IMR-90 (cell line): ENCODE data around the gene RPS6KA2. TPM values are rescaled to one million over a fixed set of nuclear protein-coding genes. Genes with fewer than 3 reads are reported as not detected.

Source experiments
- ATAC-seq: fragments of 200-7000 bp; cut with Tn5 transposase; 2 replicates; pipeline ENCODE4 v1.9.1; 2020; ENCODE audit warnings: low read depth, mild to moderate bottlenecking, moderate library complexity
- BruUV-seq: library from RNA; stranded (reverse); fragments of 400-500 nt; replicated peaks from 2 replicates; lab custom pipeline; 2021; lab: Mats Ljungman, UMichigan
- CTCF ChIA-PET: fragments of 300-600 bp; formaldehyde crosslinking; extraction: SDS; loops from one replicate; lab custom pipeline; 2021; ENCODE audit warnings: antibody characterized with exemption; lab: Yijun Ruan, JAX
- POLR2A ChIA-PET: fragments of 300-600 bp; sonication (Branson Sonifier 250); formaldehyde crosslinking; loops from one replicate; lab custom pipeline; 2022; ENCODE audit warnings: antibody characterized with exemption; ENCODE audit not compliant: unreplicated experiment; lab: Charles Lee
- DNase-seq: peaks from one replicate; pipeline ENCODE4 v3.0.0; 2013
- H2AFZ ChIP-seq: replicated peaks from 2 replicates; pipeline ENCODE3; 2013; ENCODE audit warnings: low read length, mild to moderate bottlenecking; ENCODE audit not compliant: poor library complexity
- H2AK5ac ChIP-seq: 2 replicates; pipeline ENCODE4 v1.6.1; 2013; ENCODE audit warnings: low read depth, low read length, inconsistent platforms
- H2AK9ac ChIP-seq: replicated peaks from 2 replicates; pipeline ENCODE3; 2013; ENCODE audit warnings: mild to moderate bottlenecking, low read depth, low read length, moderate library complexity; ENCODE audit not compliant: poor library complexity
- H2BK120ac ChIP-seq: 2 replicates; pipeline ENCODE4 v1.6.1; 2013; ENCODE audit warnings: low read depth, low read length, inconsistent platforms
- H2BK15ac ChIP-seq: 3 replicates; pipeline ENCODE4 v1.6.1; 2013; ENCODE audit warnings: low read depth, low read length, inconsistent platforms
- H2BK20ac ChIP-seq: 2 replicates; pipeline ENCODE4 v1.6.1; 2013; ENCODE audit warnings: low read depth, mild to moderate bottlenecking, inconsistent platforms, low read length, moderate library complexity
- H2BK5ac ChIP-seq: 2 replicates; pipeline ENCODE4 v1.6.1; 2013; ENCODE audit warnings: mild to moderate bottlenecking, low read depth, low read length, inconsistent platforms; ENCODE audit not compliant: poor library complexity, severe bottlenecking
- H3K14ac ChIP-seq: replicated peaks from 2 replicates; pipeline ENCODE4 v1.6.1; 2013; ENCODE audit warnings: low read depth, low read length, inconsistent platforms
- H3K18ac ChIP-seq: 2 replicates; pipeline ENCODE4 v1.6.1; 2013; ENCODE audit warnings: low read depth, low read length, control low read depth
- H3K23ac ChIP-seq: 2 replicates; pipeline ENCODE4 v1.6.1; 2013; ENCODE audit warnings: low read depth, low read length, inconsistent platforms
- H3K27ac ChIP-seq: 2 replicates; pipeline ENCODE4 v1.5.1; 2013; ENCODE audit warnings: mild to moderate bottlenecking, control low read depth, low read length; ENCODE audit not compliant: insufficient read depth
- H3K27me3 ChIP-seq: 2 replicates; pipeline ENCODE4 v1.6.1; 2013; ENCODE audit warnings: low read length; ENCODE audit not compliant: control insufficient read depth, insufficient read depth
- H3K36me3 ChIP-seq: 2 replicates; pipeline ENCODE4 v1.6.1; 2013; ENCODE audit warnings: low read length, mixed read lengths; ENCODE audit not compliant: control insufficient read depth, insufficient read depth
- H3K4ac ChIP-seq: 2 replicates; pipeline ENCODE4 v1.6.1; 2013; ENCODE audit warnings: low read depth, low read length, inconsistent platforms
- H3K4me1 ChIP-seq: 2 replicates; pipeline ENCODE4 v1.6.1; 2013; ENCODE audit warnings: low read length, mixed read lengths; ENCODE audit not compliant: control insufficient read depth, insufficient read depth
- H3K4me2 ChIP-seq: 2 replicates; pipeline ENCODE4 v1.6.1; 2013; ENCODE audit warnings: low read depth, mild to moderate bottlenecking, control low read depth, low read length, moderate library complexity
- H3K4me3 ChIP-seq: 2 replicates; pipeline ENCODE4 v1.5.1; 2013; ENCODE audit warnings: low read depth, mild to moderate bottlenecking, control low read depth, low read length, moderate library complexity; ENCODE audit not compliant: insufficient read depth
- H3K56ac ChIP-seq: 2 replicates; pipeline ENCODE4 v1.6.1; 2013; ENCODE audit warnings: low read length, inconsistent platforms; ENCODE audit not compliant: insufficient read depth; ENCODE audit errors: extremely low read depth
- H3K79me1 ChIP-seq, 2 experiments: 2 replicates each; pipeline ENCODE4 v1.6.1; 2013; ENCODE audit warnings: low read length in 2 of 2, inconsistent platforms in 1 of 2, low read depth in 1 of 2
- H3K9ac ChIP-seq: 2 replicates; pipeline ENCODE4 v1.6.1; 2013; ENCODE audit warnings: low read depth, low read length, control low read depth
- H3K9me1 ChIP-seq: 2 replicates; pipeline ENCODE4 v1.6.1; 2013; ENCODE audit warnings: low read length, inconsistent platforms; ENCODE audit not compliant: insufficient read depth
- H3K9me3 ChIP-seq: 2 replicates; pipeline ENCODE4 v1.6.1; 2013; ENCODE audit warnings: low read length; ENCODE audit not compliant: control insufficient read depth, insufficient read depth
- H4K20me1 ChIP-seq: 2 replicates; pipeline ENCODE4 v1.6.1; 2013; ENCODE audit warnings: low read length, inconsistent platforms; ENCODE audit not compliant: insufficient read depth
- H4K5ac ChIP-seq: 2 replicates; pipeline ENCODE4 v1.6.1; 2013; ENCODE audit warnings: mild to moderate bottlenecking, low read depth, low read length, control low read depth
- H4K8ac ChIP-seq, 2 experiments: 2 replicates each; pipeline ENCODE4 v1.6.1; 2013; ENCODE audit warnings: low read depth in 2 of 2, low read length in 2 of 2, control low read depth in 1 of 2, inconsistent platforms in 1 of 2
- H4K91ac ChIP-seq: 2 replicates; pipeline ENCODE4 v1.6.1; 2013; ENCODE audit warnings: low read depth, low read length, inconsistent platforms; ENCODE audit not compliant: insufficient read depth
- MAZ ChIP-seq: IDR thresholded peaks from 2 replicates; pipeline ENCODE4 v1.6.1; 2012; ENCODE audit warnings: low read depth, mild to moderate bottlenecking, low read length, improper control_type of control experiment, moderate library complexity, borderline replicate concordance
- RFX5 ChIP-seq: IDR thresholded peaks from 2 replicates; pipeline ENCODE4 v1.8.0; 2012; ENCODE audit warnings: low read depth, mild to moderate bottlenecking, low read length, moderate library complexity
- WGBS, 2 experiments: methylation state at CpG; one replicate each; pipeline versions ENCODE4 v1.1.5 to v1.1.7; 2013; ENCODE audit warnings: missing lambda C conversion rate in 2 of 2; ENCODE audit not compliant: insufficient read length in 1 of 2; ENCODE audit errors: extremely low coverage in 2 of 2; 5-methylcytosine and 5-hydroxymethylcytosine counted together
- dilution Hi-C: fragments of 300-500 bp; cut with HindIII; formaldehyde crosslinking; loops from one replicate; pipeline ENCODE4 v1.14.3; 2018; ENCODE audit warnings: low sequenced_read_pairs; ENCODE audit not compliant: unreplicated experiment
- in situ Hi-C: fragments of 300-500 bp; cut with MboI; formaldehyde crosslinking; loops from 3 replicates; pipeline ENCODE4 v1.14.3; 2019; ENCODE audit warnings: low sequenced_read_pairs, inconsistent platforms, mixed read lengths
- intact Hi-C: fragments of 100-400 bp; cut with micrococcal nuclease; formaldehyde crosslinking; loops from 2 replicates; pipeline ENCODE4 v1.10.0; 2022
- polyA plus RNA-seq, 3 experiments: library from polyadenylated mRNA; depleted of rRNA; stranded (reverse); fragments of >200 nt; gene quantifications; 2 replicates each; pipeline ENCODE4 v1.2.3, GENCODE V29; 2012; ENCODE audit warnings: low replicate concordance in 1 of 3
- total RNA-seq: library from RNA; depleted of rRNA; stranded (reverse); fragments of >200 nt; gene quantifications from 2 replicates; pipeline ENCODE4 v1.2.3, GENCODE V29; 2012

The RPS6KA2 gene
- total and polyA plus RNA-seq, 2 of the 4 experiments (the other 2 are of a cell fraction): 26.9 to 31.3 TPM

GRCh38 chr6:166670013-166670412 lies 43.0 kb upstream of the RPS6KA2 start:
- no TSS peak for BruUV-seq
- dilution Hi-C loops: no loop called here
- 100% methylated on average over 7 of the region's 9 CpGs; no CpG with 5 or more reads in 1 of the 2 experiments for WGBS, 2 experiments

More at GRCh38 chr6:166670013-166670412, 43.0 kb upstream of the RPS6KA2 start:
- TF ChIP-seq MAZ: no peak
- TF ChIP-seq RFX5: no peak
- no peak overlapping the region for H2BK20ac ChIP-seq
- H2AK5ac ChIP-seq: no peak overlapping the region
- ChIA-PET CTCF (no interaction called here), POLR2A (no interaction called here)
- in situ Hi-C loops (no loop called here), intact Hi-C loops (no loop called here)
- no peak for DNase-seq
- H2AFZ ChIP-seq: no peak overlapping the region
- no peak overlapping the region for H3K4ac ChIP-seq
- peaks cover 38% of the 10 kb centered on the region for H3K27me3 ChIP-seq
- H4K91ac ChIP-seq: no peak overlapping the region
- H4K20me1 ChIP-seq: no peaks in the 10 kb centered on the region
- no peak overlapping the region for H3K14ac ChIP-seq
- H2BK15ac ChIP-seq: no peak overlapping the region
- H3K4me1 ChIP-seq: peaks cover 2% of the 10 kb centered on the region; the same call in 1 of the 2 replicates
- no peak overlapping the region for H3K18ac ChIP-seq
- H3K79me1 ChIP-seq: no peaks in the 10 kb centered on the region
- no peak overlapping the region for H2BK5ac ChIP-seq
- H3K27ac ChIP-seq: no peak overlapping the region
- no peak overlapping the region for H3K56ac ChIP-seq
- H4K8ac ChIP-seq: no peak overlapping the region
- no peak overlapping the region for H3K9ac ChIP-seq
- peak overlapping the region; percentile 13 for H2AK9ac ChIP-seq
- peaks cover 4% of the 10 kb centered on the region; the same call in 1 of the 2 replicates for H3K9me3 ChIP-seq
- H2BK120ac ChIP-seq: no peak overlapping the region
- no peak for ATAC-seq
- H3K4me2 ChIP-seq: no peak overlapping the region
- H3K4me3 ChIP-seq: no peak overlapping the region
- H3K23ac ChIP-seq: no peak overlapping the region
- no peaks in the 10 kb centered on the region for H3K36me3 ChIP-seq
- H3K9me1 ChIP-seq: no peaks in the 10 kb centered on the region
- H4K5ac ChIP-seq: no peak overlapping the region
